Measurements from ENCODE around the gene PPT2.

Gene PPT2

DNA sequence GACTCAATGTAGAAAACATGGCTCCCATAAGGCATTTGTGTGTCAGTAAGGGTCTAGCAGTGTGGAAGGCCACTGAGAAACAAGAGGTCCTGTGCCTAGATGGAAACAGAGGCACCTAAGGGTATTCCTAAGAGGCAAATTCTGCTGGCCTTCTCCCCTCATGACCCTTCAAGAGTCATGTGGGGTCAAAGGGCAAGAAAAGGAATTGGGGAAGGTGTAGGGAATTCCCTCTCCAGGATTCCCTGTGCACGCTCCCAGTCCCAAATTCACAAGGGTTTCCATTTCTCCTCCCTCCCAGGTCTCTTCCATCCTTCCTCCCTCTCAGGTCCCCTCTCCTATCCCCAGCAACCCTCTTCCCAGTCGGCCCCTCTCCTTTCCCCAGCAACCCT, 21.4 kb downstream of the PPT2 start:
- H3K4me1 Mint-ChIP-seq (ENCODE audit: low read depth), result peaks cover 67% of the 10 kb centered on the region
- H3K4me3 Mint-ChIP-seq, result peak overlapping the region; percentile 91
- peak overlapping the region; percentile 78 for H3K27ac Mint-ChIP-seq
- H3K36me3 Mint-ChIP-seq, result peaks cover 3% of the 10 kb centered on the region
- H3K27me3 Mint-ChIP-seq, result no peaks in the 10 kb centered on the region
- no peaks in the 10 kb centered on the region for H3K9me3 Mint-ChIP-seq (ENCODE audit: low read depth)

DNA sequence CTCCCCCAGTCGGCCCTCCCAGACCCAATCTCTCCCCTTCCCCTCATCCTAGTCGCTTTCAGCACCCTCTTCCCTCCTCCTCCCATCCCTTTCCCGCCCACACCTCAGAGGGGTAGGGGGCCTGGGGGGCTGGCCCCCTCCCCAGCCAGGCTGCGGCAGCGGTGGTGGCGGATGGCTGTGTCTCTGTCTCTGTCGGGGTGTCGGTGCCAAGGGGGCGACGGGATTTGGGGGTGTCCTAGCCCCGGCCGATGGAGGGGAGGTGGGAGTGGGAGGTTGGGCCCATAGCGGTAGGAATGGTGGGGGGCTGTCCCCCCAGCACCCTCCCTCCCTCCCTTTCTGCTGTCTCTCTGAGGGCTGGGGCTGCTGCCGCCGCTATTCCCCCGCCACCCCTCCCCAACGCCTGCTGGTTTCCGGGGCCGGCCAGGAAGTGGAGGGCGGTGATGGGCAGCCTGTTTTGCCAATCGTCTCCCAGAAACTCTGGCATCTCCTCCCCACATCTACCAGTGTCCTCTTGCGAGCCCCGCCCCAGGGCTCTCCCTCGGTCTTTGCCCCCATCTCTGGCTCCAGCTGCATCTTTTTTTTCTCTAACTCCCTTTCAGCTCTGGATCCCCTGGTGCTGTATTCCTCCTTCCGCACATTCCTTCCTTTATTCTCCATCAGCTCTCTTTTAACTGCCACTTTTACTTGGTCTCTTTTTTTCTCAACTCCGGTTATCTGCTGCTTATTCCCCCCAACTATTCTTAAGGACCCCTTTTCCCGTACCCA, 22.0 kb downstream of the PPT2 start, which contains the start of gene AGPAT1:
TSS of gene AGPAT1 (minus strand) at position 374 of the 765 bp plus-strand sequence. CDS start 4,588 bp downstream, outside the sequence.
- peak within 1 kb of the TSS; percentile 91 for H3K4me3 Mint-ChIP-seq
- peak within 1 kb of the TSS; percentile 90 for H3K27ac Mint-ChIP-seq
- peaks cover 6% of the 10 kb centered on the region for H3K36me3 Mint-ChIP-seq
- H3K9me3 Mint-ChIP-seq (ENCODE audit: low read depth), result no peaks in the 10 kb centered on the region
- H3K27me3 Mint-ChIP-seq, result no peaks in the 10 kb centered on the region
- H3K4me1 Mint-ChIP-seq (ENCODE audit: low read depth), result peaks cover 73% of the 10 kb centered on the region

- Mint-ChIP-seq H3K4me1 (ENCODE audit: low read depth) (peaks cover 73% of the 10 kb centered on the region), H3K27me3 (no peaks in the 10 kb centered on the region), H3K4me3 (peak overlapping the region; percentile 91), H3K36me3 (peaks cover 4% of the 10 kb centered on the region), H3K9me3 (ENCODE audit: low read depth) (no peaks in the 10 kb centered on the region), H3K27ac (peak overlapping the region; percentile 90)
Measured at GRCh38 chr6:32176476-32177182, 22.7 kb downstream of the PPT2 start.

DNA sequence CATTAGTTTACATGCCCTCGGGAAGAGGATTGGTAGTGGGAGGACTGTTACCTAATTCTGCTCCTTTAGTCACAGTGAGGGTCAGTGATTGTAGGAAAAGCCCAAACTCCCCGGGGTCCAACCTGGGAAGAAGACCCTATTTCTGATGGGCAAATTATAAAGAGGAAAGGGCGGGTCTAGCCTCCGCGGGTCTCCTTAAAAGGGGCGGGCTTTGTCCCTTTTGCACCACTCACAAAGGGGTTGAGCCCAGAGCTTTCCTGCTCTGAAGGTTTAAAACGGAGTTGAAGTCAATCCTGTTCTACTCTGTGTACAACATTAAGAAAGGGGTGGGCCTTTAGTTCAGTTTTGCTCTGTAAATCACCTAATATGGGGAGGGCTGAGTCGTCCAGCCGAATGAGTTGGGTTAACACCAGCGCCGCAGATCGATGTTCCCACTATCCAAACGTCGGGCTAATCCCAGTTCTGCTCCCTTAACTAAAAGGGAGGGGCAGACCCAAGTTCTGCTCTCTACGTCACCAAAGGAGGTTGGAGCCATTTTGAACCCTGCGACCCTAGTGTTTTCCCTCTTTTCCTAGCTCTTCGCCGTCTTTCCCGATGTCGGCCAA, 23.3 kb downstream of the PPT2 start:
- H3K27me3 Mint-ChIP-seq, result no peaks in the 10 kb centered on the region
- no peaks in the 10 kb centered on the region for H3K9me3 Mint-ChIP-seq (ENCODE audit: low read depth)
- H3K27ac Mint-ChIP-seq, result peak overlapping the region; percentile 90

DNA sequence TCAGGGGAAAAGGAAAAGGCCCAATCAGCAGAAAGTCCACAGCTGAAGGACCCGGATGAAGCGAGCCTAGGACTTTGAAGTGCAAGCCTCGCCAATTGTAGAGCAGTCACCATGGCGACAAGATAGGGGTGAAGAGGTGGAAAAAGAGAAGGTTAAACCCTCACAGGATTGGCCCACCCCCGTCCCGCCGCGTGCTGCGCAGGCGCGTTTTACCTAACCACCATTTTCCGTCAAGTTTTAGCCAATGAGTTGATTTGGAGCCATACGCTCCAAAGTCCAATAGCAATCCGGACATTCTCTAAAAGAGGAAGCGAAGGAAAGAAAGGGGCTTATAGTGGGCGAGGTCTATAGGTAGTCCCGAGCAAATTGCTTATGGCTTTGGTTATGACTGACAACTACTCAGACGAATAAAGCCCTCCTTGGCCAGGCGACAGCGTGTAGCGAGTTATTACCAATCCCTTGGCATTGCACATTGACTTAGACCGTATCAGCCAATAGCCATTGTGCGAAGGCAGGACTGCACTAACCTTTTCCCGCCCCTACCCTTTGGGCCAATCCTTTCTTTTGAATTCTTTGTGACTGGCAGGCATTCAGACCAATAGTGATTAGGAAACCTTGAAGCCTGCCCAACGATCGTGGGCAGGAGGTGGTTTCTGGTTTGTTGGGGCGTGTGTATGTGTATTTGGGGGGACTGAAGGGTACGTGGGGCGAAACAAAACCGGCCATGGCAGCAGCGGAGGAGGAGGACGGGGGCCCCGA, 24.0 kb downstream of the PPT2 start, which contains the start of gene RNF5:
TSS of gene RNF5 (plus strand) at position 618 of the 759 bp plus-strand sequence. CDS start at position 725, 107 bp downstream.
- H3K36me3 Mint-ChIP-seq, result peaks cover 4% of the 10 kb centered on the region
- H3K4me1 Mint-ChIP-seq (ENCODE audit: low read depth), result peaks cover 71% of the 10 kb centered on the region
- no peaks in the 10 kb centered on the region for H3K27me3 Mint-ChIP-seq
- peak within 1 kb of the TSS; percentile 91 for H3K4me3 Mint-ChIP-seq
- peak within 1 kb of the TSS; percentile 90 for H3K27ac Mint-ChIP-seq
- H3K9me3 Mint-ChIP-seq (ENCODE audit: low read depth), result no peaks in the 10 kb centered on the region

More for the DNA sequence above, 23.3 kb downstream of the PPT2 start:
- Mint-ChIP-seq H3K4me1 (ENCODE audit: low read depth) (peaks cover 73% of the 10 kb centered on the region), H3K4me3 (peak overlapping the region; percentile 91), H3K36me3 (peaks cover 4% of the 10 kb centered on the region)

DNA sequence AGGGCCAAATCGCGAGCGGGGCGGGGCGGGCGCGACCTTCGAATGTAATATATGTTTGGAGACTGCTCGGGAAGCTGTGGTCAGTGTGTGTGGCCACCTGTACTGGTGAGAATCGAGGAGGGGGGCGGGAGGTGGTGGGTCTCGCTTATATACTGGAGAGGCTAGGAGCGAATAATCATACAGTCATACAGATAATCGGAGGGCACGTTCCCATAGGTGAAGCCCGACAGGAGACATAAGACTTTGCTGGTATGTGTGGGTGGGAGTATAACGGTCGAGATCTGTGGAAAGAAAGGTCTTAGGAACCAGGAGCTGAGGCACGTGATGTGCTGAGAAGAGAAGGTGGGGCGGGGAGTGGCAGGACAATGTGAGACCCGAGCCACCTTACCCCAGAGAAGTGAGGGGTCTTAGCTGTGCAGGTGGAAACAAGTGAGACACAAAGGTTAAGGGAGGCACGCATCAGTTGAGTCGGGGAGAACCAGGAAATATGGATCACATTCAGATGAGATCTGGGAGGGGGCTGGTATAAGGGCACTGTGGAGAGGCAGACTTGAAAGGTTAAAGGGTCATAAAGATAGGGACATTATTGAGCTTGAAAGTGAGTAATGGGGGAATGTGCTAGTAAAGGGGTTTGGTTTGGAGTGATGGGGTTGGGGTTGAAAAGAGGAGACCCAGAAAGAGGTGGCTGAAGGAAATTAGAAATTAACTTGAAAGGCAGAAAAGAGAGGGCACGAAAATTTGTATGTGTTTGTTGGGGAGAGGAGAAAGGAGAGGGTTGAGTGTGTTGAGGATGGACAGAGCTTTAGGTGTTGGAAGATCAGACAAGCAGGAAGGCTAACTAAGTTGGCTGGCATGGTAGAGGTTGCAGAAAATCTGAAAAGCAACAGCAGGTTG, 24.9 kb downstream of the PPT2 start:
- H3K9me3 Mint-ChIP-seq (ENCODE audit: low read depth), result no peaks in the 10 kb centered on the region
- peaks cover 4% of the 10 kb centered on the region for H3K36me3 Mint-ChIP-seq

DNA sequence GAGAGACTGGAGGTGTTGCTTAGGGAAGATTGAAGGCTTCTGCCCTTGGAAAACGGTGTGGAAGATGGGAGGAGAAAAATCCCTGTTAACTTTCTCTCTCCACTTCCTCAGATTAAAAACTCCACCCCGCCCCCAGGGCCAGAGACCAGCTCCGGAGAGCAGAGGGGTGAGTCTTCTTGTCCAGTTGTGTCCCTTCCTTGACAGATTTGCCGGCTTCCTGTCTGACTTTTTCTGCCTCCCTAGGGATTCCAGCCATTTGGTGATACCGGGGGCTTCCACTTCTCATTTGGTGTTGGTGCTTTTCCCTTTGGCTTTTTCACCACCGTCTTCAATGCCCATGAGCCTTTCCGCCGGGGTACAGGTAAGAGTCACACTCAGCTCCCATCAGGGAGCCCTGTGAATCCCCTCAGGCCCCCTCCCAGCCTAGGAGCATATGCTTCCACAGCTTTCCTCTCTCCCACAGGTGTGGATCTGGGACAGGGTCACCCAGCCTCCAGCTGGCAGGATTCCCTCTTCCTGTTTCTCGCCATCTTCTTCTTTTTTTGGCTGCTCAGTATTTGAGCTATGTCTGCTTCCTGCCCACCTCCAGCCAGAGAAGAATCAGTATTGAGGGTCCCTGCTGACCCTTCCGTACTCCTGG, 25.9 kb downstream of the PPT2 start:
- Mint-ChIP-seq H3K4me1 (ENCODE audit: low read depth) (peaks cover 52% of the 10 kb centered on the region), H3K27me3 (no peaks in the 10 kb centered on the region), H3K36me3 (peaks cover 4% of the 10 kb centered on the region), H3K9me3 (ENCODE audit: low read depth) (no peaks in the 10 kb centered on the region), H3K4me3 (peak overlapping the region; percentile 91), H3K27ac (peak overlapping the region; percentile 90)

More for the DNA sequence above, 24.9 kb downstream of the PPT2 start:
- H3K4me1 Mint-ChIP-seq (ENCODE audit: low read depth), result peaks cover 62% of the 10 kb centered on the region
- peak overlapping the region; percentile 90 for H3K27ac Mint-ChIP-seq
- H3K27me3 Mint-ChIP-seq, result no peaks in the 10 kb centered on the region
- H3K4me3 Mint-ChIP-seq, result peak overlapping the region; percentile 91

GRCh38 chr6:32181148-32181702, 27.3 kb downstream of the PPT2 start:
- Mint-ChIP-seq H3K4me1 (ENCODE audit: low read depth) (peaks cover 56% of the 10 kb centered on the region), H3K36me3 (peaks cover 8% of the 10 kb centered on the region), H3K4me3 (no peak overlapping the region), H3K27me3 (no peaks in the 10 kb centered on the region), H3K27ac (peak overlapping the region; percentile 77), H3K9me3 (ENCODE audit: low read depth) (no peaks in the 10 kb centered on the region)

DNA sequence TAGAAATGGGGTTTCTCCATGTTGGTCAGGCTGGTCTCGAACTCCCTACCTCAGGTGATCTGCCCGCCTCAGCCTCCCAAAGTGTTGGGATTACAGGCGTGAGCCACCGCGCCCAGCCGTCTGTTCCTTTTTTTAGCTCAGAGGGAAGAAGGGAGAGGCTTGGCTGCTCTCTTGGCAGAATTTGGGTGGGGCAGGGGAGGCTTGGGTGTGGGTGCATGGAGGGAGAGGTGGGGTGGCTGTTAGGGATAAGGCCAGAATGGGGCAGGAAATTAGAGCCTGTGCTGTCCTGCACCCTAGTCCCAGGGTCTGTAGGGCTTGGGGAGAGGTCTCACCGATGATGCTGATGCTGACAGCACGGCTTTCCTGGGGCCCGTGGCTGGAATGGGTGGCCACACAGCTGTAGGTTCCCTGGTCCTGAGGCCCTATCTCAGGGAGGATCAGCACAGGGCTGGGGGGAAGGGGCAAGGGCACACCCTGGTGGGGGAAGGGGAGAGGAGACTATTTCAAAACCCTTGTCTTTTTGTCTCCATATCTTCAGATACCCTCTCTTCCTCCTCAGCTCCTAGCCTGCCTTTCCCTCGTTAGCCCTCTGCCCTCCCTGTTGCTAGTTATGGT, 28.1 kb downstream of the PPT2 start:
- H3K27ac Mint-ChIP-seq, result peak overlapping the region; percentile 77
- peaks cover 56% of the 10 kb centered on the region for H3K4me1 Mint-ChIP-seq (ENCODE audit: low read depth)
- H3K9me3 Mint-ChIP-seq (ENCODE audit: low read depth), result no peaks in the 10 kb centered on the region
- no peaks in the 10 kb centered on the region for H3K27me3 Mint-ChIP-seq
- H3K4me3 Mint-ChIP-seq, result no peak overlapping the region
- peaks cover 8% of the 10 kb centered on the region for H3K36me3 Mint-ChIP-seq

DNA sequence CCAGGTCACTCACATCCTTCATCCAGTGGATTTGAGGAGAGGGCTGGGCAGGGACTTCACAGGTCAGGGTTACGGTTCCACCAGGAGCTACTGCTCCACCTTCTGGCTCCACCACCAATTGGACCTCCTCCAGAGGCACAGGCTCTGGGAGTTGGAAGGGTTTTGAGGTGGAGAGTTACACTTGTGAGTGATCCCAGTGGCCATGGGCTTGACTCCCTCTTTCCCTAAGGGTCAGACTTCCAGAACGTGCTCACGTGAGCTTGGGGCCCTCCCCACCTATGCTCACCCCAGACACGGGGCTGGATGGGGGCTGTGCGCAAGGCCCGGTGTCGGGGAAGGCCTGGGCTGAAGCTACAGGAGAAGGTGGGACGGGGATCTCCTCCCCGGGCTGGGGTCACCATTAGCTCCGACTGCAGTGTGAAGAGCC, 28.6 kb downstream of the PPT2 start:
- H3K9me3 Mint-ChIP-seq (ENCODE audit: low read depth), result no peaks in the 10 kb centered on the region
- no peaks in the 10 kb centered on the region for H3K27me3 Mint-ChIP-seq
- peak overlapping the region; percentile 50 for H3K27ac Mint-ChIP-seq
- H3K4me3 Mint-ChIP-seq, result no peak overlapping the region
- peaks cover 56% of the 10 kb centered on the region for H3K4me1 Mint-ChIP-seq (ENCODE audit: low read depth)
- H3K36me3 Mint-ChIP-seq, result peaks cover 12% of the 10 kb centered on the region

DNA sequence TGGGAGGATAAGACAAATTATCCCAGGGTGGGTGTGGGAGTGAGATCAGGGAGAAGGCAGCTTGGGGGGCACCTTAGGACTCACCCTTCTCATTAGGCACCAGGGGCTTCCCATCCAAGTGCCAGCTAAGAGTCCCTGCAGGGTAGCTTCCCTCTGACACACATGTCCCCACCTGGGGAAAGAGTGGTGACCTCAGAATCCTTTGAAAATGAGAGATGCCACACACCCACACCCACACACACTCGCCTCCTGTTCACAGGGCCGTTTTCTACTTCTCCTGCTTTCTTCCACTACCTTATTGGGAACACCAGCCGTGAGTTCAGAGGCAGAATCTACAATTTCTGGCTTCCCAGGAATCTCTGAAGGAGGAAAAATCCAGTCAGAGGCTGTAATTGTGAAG, 29.1 kb downstream of the PPT2 start:
- H3K4me3 Mint-ChIP-seq, result no peak overlapping the region

DNA sequence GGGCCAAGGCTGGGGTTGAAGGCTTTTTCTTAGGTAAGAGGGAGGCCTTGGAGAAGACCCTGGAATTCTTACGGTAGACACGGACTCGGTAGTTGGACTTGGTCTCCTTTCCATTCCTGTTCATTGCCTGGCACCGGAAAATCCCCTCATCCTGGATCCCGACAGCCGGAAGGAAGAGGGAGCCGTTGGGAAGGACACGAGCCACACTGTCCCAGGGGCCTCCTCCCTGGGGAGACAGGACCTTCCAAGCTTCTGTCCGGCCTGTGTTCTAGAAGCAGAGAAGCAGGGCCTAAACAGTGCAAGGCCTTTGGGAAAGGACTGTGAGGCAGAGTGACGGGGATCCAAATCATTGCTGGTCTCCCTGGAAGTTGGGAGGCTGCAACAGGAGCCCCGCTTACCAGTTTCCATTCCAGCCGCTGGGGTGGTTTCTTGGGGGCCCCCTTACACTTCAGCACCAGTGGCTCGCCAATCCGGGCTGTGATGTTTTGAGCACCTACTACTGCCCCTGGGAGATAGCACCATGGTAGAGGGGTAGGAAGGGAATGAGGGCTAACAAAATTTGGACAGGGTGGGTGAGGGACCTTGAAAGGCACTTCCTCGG, 29.6 kb downstream of the PPT2 start:
- peaks cover 13% of the 10 kb centered on the region for H3K36me3 Mint-ChIP-seq
- no peaks in the 10 kb centered on the region for H3K27me3 Mint-ChIP-seq
- peak overlapping the region; percentile 46 for H3K27ac Mint-ChIP-seq
- no peak overlapping the region for H3K4me3 Mint-ChIP-seq
- peaks cover 64% of the 10 kb centered on the region for H3K4me1 Mint-ChIP-seq (ENCODE audit: low read depth)
- H3K9me3 Mint-ChIP-seq (ENCODE audit: low read depth), result no peaks in the 10 kb centered on the region

More for the DNA sequence above, 29.1 kb downstream of the PPT2 start:
- peak overlapping the region; percentile 50 for H3K27ac Mint-ChIP-seq
- peaks cover 13% of the 10 kb centered on the region for H3K36me3 Mint-ChIP-seq
- peaks cover 59% of the 10 kb centered on the region for H3K4me1 Mint-ChIP-seq (ENCODE audit: low read depth)
- H3K9me3 Mint-ChIP-seq (ENCODE audit: low read depth), result no peaks in the 10 kb centered on the region
- no peaks in the 10 kb centered on the region for H3K27me3 Mint-ChIP-seq

Measured in activated naive CD8-positive, alpha-beta T cell (primary cell).